Neutrophil (primary cell): ENCODE data around the gene ZNF154.
"Not testable (repeated sequence)": the region's sequence is repeated elsewhere in the genome, so short reads cannot be mapped to it uniquely, and the experiment has no call there.

Experiments used
- H3K27ac ChIP-seq: fragments of 200-600 bp; sonication (generic); 2 replicates; pipeline ENCODE4 v1.5.1; 2016; ENCODE audit warnings: mild to moderate bottlenecking, moderate library complexity
- H3K27me3 ChIP-seq: fragments of 200-600 bp; sonication (generic); 2 replicates; pipeline ENCODE4 v1.6.0; 2016; ENCODE audit warnings: mild to moderate bottlenecking
- H3K36me3 ChIP-seq: fragments of 200-600 bp; sonication (generic); 2 replicates; pipeline ENCODE4 v1.5.1; 2017
- H3K4me1 ChIP-seq, 2 experiments: fragments of 200-600 bp in 1 of 2; sonication (generic) in 1 of 2; 1 replicate in 1 of 2; 2 replicates in 1 of 2; pipeline versions ENCODE4 v1.5.1 to v1.6.1; 2013 to 2016; ENCODE audit warnings: low read depth in 1 of 2, low read length in 1 of 2, mild to moderate bottlenecking in 1 of 2, moderate library complexity in 1 of 2; ENCODE audit not compliant: control insufficient read depth in 1 of 2, insufficient read depth in 1 of 2
- H3K4me3 ChIP-seq, 2 experiments: fragments of 200-600 bp in 1 of 2; sonication (generic) in 1 of 2; 1 replicate in 1 of 2; 2 replicates in 1 of 2; pipeline ENCODE4 v1.5.1; 2013 to 2016; ENCODE audit warnings: low read depth in 1 of 2, low read length in 1 of 2, mild to moderate bottlenecking in 1 of 2, moderate library complexity in 1 of 2
- H3K9me3 ChIP-seq: fragments of 200-600 bp; sonication (generic); 2 replicates; pipeline ENCODE4 v1.5.1; 2016
- CTCF ChIP-seq: fragments of 200-600 bp; sonication (generic); IDR thresholded peaks from 2 replicates; pipeline ENCODE4 v1.5.1; 2016; ENCODE audit warnings: antibody characterized with exemption

ZNF154 gene

GRCh38 chr19:57747472-57747807, 38.4 kb upstream of the ZNF154 start:
- no peaks in the 10 kb centered on the region for H3K27me3 ChIP-seq
- H3K4me1 ChIP-seq: peaks cover 19 to 25% of the 10 kb centered on the region in 2 experiments
- peaks cover 2% of the 10 kb centered on the region for H3K9me3 ChIP-seq
- no peak for TF ChIP-seq CTCF
- H3K27ac ChIP-seq: peak overlapping the region; percentile 90
- peaks cover 38% of the 10 kb centered on the region for H3K36me3 ChIP-seq
- H3K4me3 ChIP-seq: peak overlapping the region; percentile 85 to 99

GRCh38 chr19:57746580-57747471, 37.8 kb upstream of the ZNF154 start, which contains the start of gene ZNF776:
ZNF776 (plus strand) TSS chr19:57746815; CDS start chr19:57747059, 244 bp downstream.
- H3K4me1 ChIP-seq: peaks cover 19 to 25% of the 10 kb centered on the region in 2 experiments
- no peaks in the 10 kb centered on the region for H3K9me3 ChIP-seq
- peak; percentile 12 for TF ChIP-seq CTCF
- peak within 1 kb of the TSS; percentile 85 to 99 for H3K4me3 ChIP-seq
- peak within 1 kb of the TSS; percentile 90 for H3K27ac ChIP-seq
- no peaks in the 10 kb centered on the region for H3K27me3 ChIP-seq
- H3K36me3 ChIP-seq: peaks cover 32% of the 10 kb centered on the region

- peak overlapping the region; percentile 66 for H3K27ac ChIP-seq
- not testable (repeated sequence) for H3K36me3 ChIP-seq, H3K9me3 ChIP-seq, H3K27me3 ChIP-seq
- peaks cover 14 to 15% of the 10 kb centered on the region in 2 experiments for H3K4me1 ChIP-seq
- H3K4me3 ChIP-seq: peak overlapping the region in 1 of 2 experiments; percentile 18
Measured at GRCh38 chr19:57738770-57739169, 29.8 kb upstream of the ZNF154 start.

GRCh38 chr19:57738320-57738719, 29.3 kb upstream of the ZNF154 start:
- not testable (repeated sequence) for H3K36me3 ChIP-seq, H3K9me3 ChIP-seq, H3K27me3 ChIP-seq
- Histone ChIP-seq H3K27ac (peak overlapping the region; percentile 66), H3K4me3 (peak overlapping the region in 1 of 2 experiments; percentile 18), H3K4me1 (peaks cover 14 to 15% of the 10 kb centered on the region in 2 experiments)
- TF ChIP-seq CTCF: peak; percentile 87

DNA sequence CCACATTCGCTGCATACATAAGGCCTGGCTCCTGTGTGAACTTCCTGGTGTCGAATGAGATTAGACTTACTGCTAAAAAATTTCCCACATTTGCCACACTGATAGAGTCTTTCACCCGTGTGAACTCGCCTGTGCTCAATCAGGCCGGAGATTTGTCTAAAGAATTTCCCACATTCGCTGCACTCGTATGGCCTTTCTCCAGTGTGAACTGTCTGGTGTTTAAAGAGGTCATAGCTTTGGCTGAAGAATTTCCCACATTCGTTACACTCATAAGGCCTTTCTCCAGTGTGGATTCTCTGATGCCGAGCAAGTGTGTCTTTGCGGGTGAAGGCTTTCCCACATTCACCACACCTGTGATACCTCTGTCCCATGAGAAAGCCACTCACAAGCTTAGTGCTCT, 11.9 kb upstream of the ZNF154 start:
- H3K27ac ChIP-seq: no peak overlapping the region
- peaks cover 36% of the 10 kb centered on the region for H3K9me3 ChIP-seq
- no peaks in the 10 kb centered on the region for H3K4me1 ChIP-seq
- peaks cover 32% of the 10 kb centered on the region for H3K36me3 ChIP-seq
- no peak for TF ChIP-seq CTCF
- H3K4me3 ChIP-seq: no peak overlapping the region
- no peaks in the 10 kb centered on the region for H3K27me3 ChIP-seq

- Histone ChIP-seq H3K4me3 (no peak overlapping the region), H3K9me3 (peaks cover 36% of the 10 kb centered on the region), H3K27me3 (no peaks in the 10 kb centered on the region), H3K27ac (no peak overlapping the region), H3K4me1 (no peaks in the 10 kb centered on the region), H3K36me3 (peaks cover 32% of the 10 kb centered on the region)
- TF ChIP-seq CTCF: no peak
Measured at GRCh38 chr19:57719901-57720519, 11.0 kb upstream of the ZNF154 start.
